Measurements from ENCODE around the gene PI4KA.

GRCh38 chr22:20819471-20819870, 39.1 kb downstream of the PI4KA start:
- TF ChIP-seq CTCF (conservative IDR thresholded peaks at IDR 0.05): no peak
- no peak for TF ChIP-seq ZFX (IDR thresholded peaks at IDR 0.05)

Data from C4-2B (cell line).